K562 (cell line): ENCODE measurements around the gene CFAP70. TPM values are rescaled to one million over a fixed set of nuclear protein-coding genes. Genes with fewer than 3 reads are reported as not detected.
A peak's percentile ranks its signal among the peaks of the same experiment; 100 is the strongest.

ENCODE experiments used
- BRF2 ChIP-seq: IDR thresholded peaks from 3 replicates; pipeline ENCODE4 v1.6.1; 2011; ENCODE audit warnings: borderline replicate concordance, mild to moderate bottlenecking; ENCODE audit not compliant: insufficient read length, insufficient read depth
- ERF ChIP-seq: fragments of 450-650 bp; formaldehyde crosslinking; IDR thresholded peaks from 2 replicates; pipeline ENCODE4 v1.4.0; 2020; ENCODE audit warnings: mild to moderate bottlenecking, mixed read lengths
- FOXA1 ChIP-seq: fragments of 450-650 bp; IDR thresholded peaks from 2 replicates; pipeline ENCODE4 v1.6.1; 2016; ENCODE audit warnings: mild to moderate bottlenecking, borderline replicate concordance
- FOXK2 ChIP-seq, 2 experiments: fragments of 450-650 bp; IDR thresholded peaks in 1 of 2; conservative IDR thresholded peaks in 1 of 2; 2 replicates each; pipeline ENCODE4 v1.6.1; 2016; ENCODE audit warnings: low read depth in 2 of 2, mild to moderate bottlenecking in 1 of 2
- OTX1 ChIP-seq: fragments of 450-650 bp; formaldehyde crosslinking; IDR thresholded peaks from 2 replicates; pipeline ENCODE4 v1.4.0; 2022; ENCODE audit warnings: mild to moderate bottlenecking
- PHTF2 ChIP-seq: fragments of 250-450 bp; sonication (Bioruptor Pico); IDR thresholded peaks from 2 replicates; pipeline ENCODE4 v1.5.0; 2021; ENCODE audit warnings: mild to moderate bottlenecking
- POLR2G ChIP-seq: fragments of 200-400 bp; formaldehyde crosslinking; IDR thresholded peaks from 2 replicates; pipeline ENCODE4 v1.6.1; 2017; ENCODE audit warnings: low read depth, mild to moderate bottlenecking, antibody characterized with exemption, low read length, moderate library complexity
- RAD51 ChIP-seq: fragments of 450-650 bp; IDR thresholded peaks from 2 replicates; pipeline ENCODE4 v1.7.1; 2016; ENCODE audit warnings: low read depth, mild to moderate bottlenecking, borderline replicate concordance
- RBM14 ChIP-seq: fragments of 200-400 bp; formaldehyde crosslinking; IDR thresholded peaks from 2 replicates; pipeline ENCODE4 v1.6.1; 2018; ENCODE audit warnings: low read depth, mild to moderate bottlenecking, low read length, moderate library complexity, borderline replicate concordance; ENCODE audit not compliant: insufficient read depth
- SAFB2 ChIP-seq: fragments of 200-400 bp; formaldehyde crosslinking; IDR thresholded peaks from 2 replicates; pipeline ENCODE4 v1.6.1; 2018; ENCODE audit warnings: borderline replicate concordance, low read length, low read depth, moderate library complexity; ENCODE audit not compliant: severe bottlenecking
- SNIP1 ChIP-seq: fragments of 450-650 bp; IDR thresholded peaks from 2 replicates; pipeline ENCODE4 v1.7.1; 2017; ENCODE audit warnings: low read depth, mild to moderate bottlenecking
- TEAD2 ChIP-seq: fragments of 450-650 bp; IDR thresholded peaks from 2 replicates; pipeline ENCODE4 v1.6.1; 2016; ENCODE audit warnings: missing genetic modification characterization, control low read depth, missing compliant biosample characterization
- THRAP3 ChIP-seq: fragments of 450-650 bp; IDR thresholded peaks from 2 replicates; pipeline ENCODE4 v1.6.1; 2016; ENCODE audit warnings: mild to moderate bottlenecking, inconsistent platforms, borderline replicate concordance
- TOE1 ChIP-seq, 2 experiments: fragments of 450-650 bp in 1 of 2; sonication (generic) in 1 of 2; formaldehyde crosslinking in 1 of 2; IDR thresholded peaks; 2 replicates each; pipeline versions ENCODE4 v1.7.1 to v1.8.0; 2016 to 2022; ENCODE audit warnings: borderline replicate concordance in 2 of 2, mild to moderate bottlenecking in 2 of 2, antibody characterized with exemption in 1 of 2, inconsistent platforms in 1 of 2, low read depth in 1 of 2, missing genetic modification reagents in 1 of 2, moderate library complexity in 1 of 2
- ZNF175 ChIP-seq: fragments of 200-800 bp; sonication (Bioruptor generic); IDR thresholded peaks from 2 replicates; pipeline ENCODE4 v1.6.1; 2016; ENCODE audit warnings: low read depth, mild to moderate bottlenecking, missing genetic modification characterization, missing compliant biosample characterization
- ZNF407 ChIP-seq: fragments of 450-650 bp; IDR thresholded peaks from 2 replicates; pipeline ENCODE4 v1.6.1; 2016; ENCODE audit warnings: low read depth
- ZNF717 ChIP-seq: fragments of 250-450 bp; sonication (Bioruptor Pico); IDR thresholded peaks from 2 replicates; pipeline ENCODE4 v1.5.0; 2021
- polyA plus RNA-seq, 8 experiments: library from polyadenylated mRNA; depleted of rRNA in 4 of 8; stranded (reverse) in 5 of 8; unstranded in 3 of 8; fragments of >200 nt; fragmentation: Nextera tagmentation in 2 of 8; fragmentation: Illumina TruSeq in 1 of 8; extraction: Ambion mirVana in 2 of 8; extraction: Trizol in 1 of 8; gene quantifications; 2 replicates each; pipeline versions ENCODE4 v1.2.1 to v1.2.3, GENCODE V29; 2011 to 2014; ENCODE audit warnings: inconsistent platforms in 1 of 8, missing spikeins in 1 of 8
- total RNA-seq, 7 experiments: library from RNA; depleted of rRNA in 6 of 7; stranded (reverse); fragments of >200 nt in 6 of 7; fragmentation: Illumina TruSeq in 2 of 7; extraction: Trizol in 2 of 7; gene quantifications; 2 replicates each; pipeline versions ENCODE4 v1.2.1 to v1.2.3, GENCODE V29; 2011 to 2021; ENCODE audit warnings: low replicate concordance in 1 of 7

CFAP70 gene
- total and polyA plus RNA-seq, 9 of the 15 experiments (the other 6 are each of a cell fraction or from before 2014, with no cell fraction given): 0.27 to 1.6 (median 0.86) TPM

GRCh38 chr10:73252445-73253224 is 106.0 kb downstream of the CFAP70 start, which contains the start of gene MRPS16 (continued):
- TF ChIP-seq ZNF407 (no peak), THRAP3 (no peak), ZNF175 (CRISPR knock-in tag) (no peak; the same call in 1 of the 2 replicates), FOXA1 (no peak), TEAD2 (tag) (no peak), ERF (CRISPR knock-in tag) (peak; percentile 63; the same call in 1 of the 2 replicates), ZNF717 (CRISPR knock-in tag) (no peak), SAFB2 (no peak), RAD51 (0 out of 2 replicates have a peak, but pooled peaks have one; percentile 29), POLR2G (peak; percentile 95), TOE1 (IDR thresholded peaks at IDR 0.05; ENCODE audit: borderline replicate concordance) (peak; percentile 79; the same call in 1 of the 2 replicates), TOE1 (CRISPR knock-in tag; IDR thresholded peaks at IDR 0.05; ENCODE audit: borderline replicate concordance, low read depth) (peak; percentile 93), FOXK2 (conservative IDR thresholded peaks at IDR 0.05 in 1 of 2, IDR thresholded peaks at IDR 0.05 in 1 of 2; ENCODE audit: low read depth in 2 of 2) (peak; percentile 92 to 93), SNIP1 (no peak), BRF2 (no peak), OTX1 (CRISPR knock-in tag) (peak; percentile 65; the same call in 1 of the 2 replicates), RBM14 (no peak), PHTF2 (CRISPR knock-in tag) (no peak)
